Measurements from ENCODE around the gene ZSWIM1. TPM values are rescaled to one million over a fixed set of nuclear protein-coding genes. Genes with fewer than 3 reads are reported as not detected.

Gene ZSWIM1
- total and polyA plus RNA-seq, 2 of the 13 experiments (the other 11 are each of a cell fraction or from before 2014, with no cell fraction given): 9.5 to 11.7 TPM

GRCh38 chr20:45890077-45890984, 9.3 kb downstream of the ZSWIM1 start (continued):
- TF ChIP-seq MTERF4 (CRISPR knock-in tag; IDR thresholded peaks at IDR 0.05): 0 out of 2 replicates have a peak, but pooled peaks have one; percentile 26
- TF ChIP-seq ZNF770 (CRISPR knock-in tag; IDR thresholded peaks at IDR 0.05): 0 out of 2 replicates have a peak, but pooled peaks have one; percentile 7
- TF ChIP-seq, protein P1, sequence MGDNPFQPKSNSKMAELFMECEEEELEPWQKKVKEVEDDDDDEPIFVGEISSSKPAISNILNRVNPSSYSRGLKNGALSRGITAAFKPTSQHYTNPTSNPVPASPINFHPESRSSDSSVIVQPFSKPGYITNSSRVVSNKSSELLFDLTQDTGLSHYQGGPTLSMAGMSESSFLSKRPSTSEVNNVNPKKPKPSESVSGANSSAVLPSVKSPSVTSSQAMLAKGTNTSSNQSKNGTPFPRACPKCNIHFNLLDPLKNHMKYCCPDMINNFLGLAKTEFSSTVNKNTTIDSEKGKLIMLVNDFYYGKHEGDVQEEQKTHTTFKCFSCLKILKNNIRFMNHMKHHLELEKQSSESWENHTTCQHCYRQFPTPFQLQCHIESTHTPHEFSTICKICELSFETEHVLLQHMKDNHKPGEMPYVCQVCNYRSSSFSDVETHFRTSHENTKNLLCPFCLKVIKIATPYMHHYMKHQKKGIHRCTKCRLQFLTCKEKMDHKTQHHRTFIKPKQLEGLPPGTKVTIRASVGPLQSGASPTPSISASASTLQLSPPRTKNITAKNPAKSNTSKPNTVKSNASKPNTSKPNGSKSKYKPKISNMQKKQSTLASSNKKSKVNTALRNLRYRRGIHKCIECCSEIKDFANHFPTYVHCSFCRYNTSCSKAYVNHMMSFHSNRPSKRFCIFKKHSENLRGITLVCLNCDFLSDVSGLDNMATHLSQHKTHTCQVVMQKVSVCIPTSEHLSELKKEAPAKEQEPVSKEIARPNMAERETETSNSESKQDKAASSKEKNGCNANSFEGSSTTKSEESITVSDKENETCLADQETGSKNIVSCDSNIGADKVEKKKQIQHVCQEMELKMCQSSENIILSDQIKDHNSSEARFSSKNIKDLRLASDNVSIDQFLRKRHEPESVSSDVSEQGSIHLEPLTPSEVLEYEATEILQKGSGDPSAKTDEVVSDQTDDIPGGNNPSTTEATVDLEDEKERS (CRISPR knock-in tag; IDR thresholded peaks at IDR 0.05): peak; percentile 62; the same call in 1 of the 2 replicates
- TF ChIP-seq, protein P2, sequence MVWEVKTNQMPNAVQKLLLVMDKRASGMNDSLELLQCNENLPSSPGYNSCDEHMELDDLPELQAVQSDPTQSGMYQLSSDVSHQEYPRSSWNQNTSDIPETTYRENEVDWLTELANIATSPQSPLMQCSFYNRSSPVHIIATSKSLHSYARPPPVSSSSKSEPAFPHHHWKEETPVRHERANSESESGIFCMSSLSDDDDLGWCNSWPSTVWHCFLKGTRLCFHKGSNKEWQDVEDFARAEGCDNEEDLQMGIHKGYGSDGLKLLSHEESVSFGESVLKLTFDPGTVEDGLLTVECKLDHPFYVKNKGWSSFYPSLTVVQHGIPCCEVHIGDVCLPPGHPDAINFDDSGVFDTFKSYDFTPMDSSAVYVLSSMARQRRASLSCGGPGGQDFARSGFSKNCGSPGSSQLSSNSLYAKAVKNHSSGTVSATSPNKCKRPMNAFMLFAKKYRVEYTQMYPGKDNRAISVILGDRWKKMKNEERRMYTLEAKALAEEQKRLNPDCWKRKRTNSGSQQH (CRISPR knock-in tag; IDR thresholded peaks at IDR 0.05; ENCODE audit: low read depth): peak; percentile 87; the same call in 1 of the 2 replicates
- no peak for TF ChIP-seq ZNF790 (CRISPR knock-in tag; IDR thresholded peaks at IDR 0.05; ENCODE audit: borderline replicate concordance)
- TF ChIP-seq MIER2 (CRISPR knock-in tag; IDR thresholded peaks at IDR 0.05): no peak
- TF ChIP-seq TBX3 (IDR thresholded peaks at IDR 0.05; ENCODE audit: borderline replicate concordance): no peak
- no peak for TF ChIP-seq SOX13 (IDR thresholded peaks at IDR 0.05)
- peak in 1 of 2 experiments; percentile 47; a peak in 1 of 4 replicates for TF ChIP-seq SOX13 (CRISPR knock-in tag; conservative IDR thresholded peaks at IDR 0.05 in 1 of 2, IDR thresholded peaks at IDR 0.05 in 1 of 2)
- TF ChIP-seq NR2F1 (CRISPR knock-in tag; IDR thresholded peaks at IDR 0.05): no peak
- peak; percentile 53; the same call in 1 of the 2 replicates for TF ChIP-seq SIX4 (CRISPR knock-in tag; IDR thresholded peaks at IDR 0.05)
- TF ChIP-seq RBAK (CRISPR knock-in tag; IDR thresholded peaks at IDR 0.05): no peak
- peak; percentile 93 for TF ChIP-seq ZNF33B (CRISPR knock-in tag; IDR thresholded peaks at IDR 0.05)
- peak; percentile 43 for TF ChIP-seq ARID5B (CRISPR knock-in tag; IDR thresholded peaks at IDR 0.05)
